Inflammatory macrophage treated with lipopolysaccharide for 4 hours (primary cell): Measurements from ENCODE around the gene AQP6.

Experiments used
- DNase-seq: peaks from one replicate; pipeline ENCODE4 v3.0.0-alpha.2; 2020

The AQP6 gene, protein sequence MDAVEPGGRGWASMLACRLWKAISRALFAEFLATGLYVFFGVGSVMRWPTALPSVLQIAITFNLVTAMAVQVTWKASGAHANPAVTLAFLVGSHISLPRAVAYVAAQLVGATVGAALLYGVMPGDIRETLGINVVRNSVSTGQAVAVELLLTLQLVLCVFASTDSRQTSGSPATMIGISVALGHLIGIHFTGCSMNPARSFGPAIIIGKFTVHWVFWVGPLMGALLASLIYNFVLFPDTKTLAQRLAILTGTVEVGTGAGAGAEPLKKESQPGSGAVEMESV

DNA sequence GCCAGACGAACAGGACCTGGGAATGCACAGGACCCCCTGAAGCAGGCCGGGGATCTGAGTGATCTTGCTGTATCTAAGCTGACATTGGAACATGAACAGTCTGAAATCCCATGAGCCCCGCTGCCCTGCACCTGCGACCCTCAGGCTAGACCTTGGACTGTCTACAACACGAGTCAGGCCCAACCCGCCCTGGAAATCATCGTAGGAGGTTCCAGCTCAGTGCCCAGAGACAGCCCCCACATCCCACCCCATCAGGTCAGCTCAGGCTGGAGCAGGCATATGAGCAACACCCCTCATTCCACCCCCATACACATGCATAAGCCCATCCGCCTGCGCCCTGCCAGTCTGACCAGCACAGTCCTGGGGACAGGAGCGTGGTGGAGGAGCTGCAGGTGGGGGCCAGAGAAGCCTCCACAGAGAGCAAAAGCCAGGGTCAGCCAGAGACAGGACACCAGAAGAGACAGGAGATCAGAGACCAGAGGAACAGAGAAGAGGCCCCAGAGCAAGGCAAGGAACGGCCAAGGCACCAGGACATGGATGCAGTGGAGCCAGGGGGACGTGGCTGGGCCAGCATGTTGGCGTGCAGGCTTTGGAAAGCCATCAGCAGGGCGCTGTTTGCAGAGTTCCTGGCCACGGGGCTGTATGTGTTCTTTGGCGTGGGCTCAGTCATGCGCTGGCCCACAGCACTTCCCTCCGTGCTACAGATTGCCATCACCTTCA lies at the start of gene AQP6:
TSS of gene AQP6 (plus strand) at position 307 of the 720 bp plus-strand sequence. CDS start at position 534, 227 bp downstream.
- DNase-seq, result no peak

DNA sequence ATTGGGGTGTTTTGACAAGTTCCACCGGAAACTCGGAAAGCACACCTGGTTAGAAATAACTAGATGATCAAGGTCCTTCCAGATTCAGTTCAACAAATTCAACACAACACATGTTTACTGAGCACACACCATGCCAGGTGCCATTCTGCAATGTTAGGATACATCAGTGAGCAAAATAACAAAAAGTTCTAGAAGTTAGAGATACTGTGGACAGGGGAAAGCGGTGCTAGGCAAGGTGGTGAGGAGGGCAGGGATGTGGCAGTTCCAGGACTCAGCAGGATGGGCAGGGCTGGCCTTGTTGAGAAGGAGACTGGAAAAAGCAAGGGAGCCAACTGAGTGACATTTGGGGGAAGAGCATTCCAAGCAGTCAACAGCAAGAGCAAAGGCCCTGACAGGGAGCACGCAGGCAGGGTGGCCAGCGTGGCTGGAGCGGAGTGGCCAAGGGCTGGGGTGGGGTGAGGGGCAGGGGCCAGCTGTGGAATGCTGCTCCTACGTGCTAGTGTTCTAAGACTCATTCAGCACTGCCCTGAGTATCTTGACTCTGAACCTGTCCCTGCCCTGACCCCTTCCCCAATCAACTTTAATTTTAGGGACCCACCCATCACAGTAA lies 49.6 kb upstream of the AQP6 start:
- DNase-seq, result no peak

DNA sequence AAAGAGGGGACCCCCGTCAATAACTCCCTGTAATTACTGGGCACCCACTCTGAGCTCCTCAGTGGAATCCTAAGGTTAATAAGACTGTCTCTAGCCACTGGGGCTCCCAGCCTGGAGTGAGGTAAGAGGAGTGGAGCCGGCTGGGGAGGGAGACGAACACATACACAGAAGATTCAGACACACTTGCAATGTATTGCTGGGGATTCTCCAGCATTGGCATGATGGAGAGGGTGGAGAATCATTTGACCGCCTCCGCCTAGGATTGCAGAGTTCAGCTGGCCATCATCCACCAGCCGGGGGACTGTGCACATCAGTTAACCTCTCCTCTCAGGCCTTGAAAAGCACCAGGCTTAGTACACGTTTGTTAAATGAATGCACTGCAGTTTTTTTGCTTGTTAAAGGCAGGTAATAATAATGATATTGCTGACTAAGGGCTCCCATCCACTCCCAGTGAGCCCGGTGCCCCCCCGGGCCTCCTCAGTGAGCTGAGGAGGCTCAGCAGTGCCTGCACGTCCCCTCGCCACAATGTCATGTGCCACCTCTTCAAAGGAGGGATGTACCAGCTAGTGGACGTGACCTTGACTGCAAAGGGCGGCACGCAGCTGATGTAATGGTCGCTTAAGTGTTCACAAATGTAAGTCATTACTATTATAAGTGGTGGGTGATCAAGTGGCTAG lies 48.7 kb upstream of the AQP6 start:
- DNase-seq, result no peak

DNA sequence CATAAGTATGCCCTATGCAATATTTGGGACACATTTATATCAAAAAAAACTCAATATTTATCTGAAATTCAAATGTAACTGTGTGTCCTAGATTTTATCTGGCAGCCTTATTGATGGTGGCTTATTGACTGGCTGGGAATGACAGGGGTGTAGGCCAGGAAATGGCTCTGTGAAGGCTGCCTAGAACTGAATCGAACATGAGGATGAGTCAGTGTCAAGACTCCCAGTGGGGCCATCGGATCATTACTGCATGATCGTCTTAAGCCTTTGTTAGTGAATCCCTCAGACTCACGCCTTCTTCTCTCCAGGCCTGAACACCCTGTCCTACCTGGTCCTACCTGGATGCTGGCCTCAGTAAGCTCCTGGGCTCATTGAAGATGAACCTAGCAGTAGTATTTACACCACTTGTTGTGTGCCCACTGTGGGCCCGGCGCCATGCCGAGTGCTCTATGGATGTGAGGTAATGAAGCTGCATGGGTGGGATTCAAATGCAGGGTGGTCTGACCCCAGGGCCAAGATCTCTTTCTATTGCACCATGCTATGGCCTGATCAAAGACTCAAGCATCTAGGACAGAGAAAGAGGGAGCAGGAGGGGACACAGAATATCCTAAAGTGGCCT lies 48.0 kb upstream of the AQP6 start:
- DNase-seq, result no peak

DNA sequence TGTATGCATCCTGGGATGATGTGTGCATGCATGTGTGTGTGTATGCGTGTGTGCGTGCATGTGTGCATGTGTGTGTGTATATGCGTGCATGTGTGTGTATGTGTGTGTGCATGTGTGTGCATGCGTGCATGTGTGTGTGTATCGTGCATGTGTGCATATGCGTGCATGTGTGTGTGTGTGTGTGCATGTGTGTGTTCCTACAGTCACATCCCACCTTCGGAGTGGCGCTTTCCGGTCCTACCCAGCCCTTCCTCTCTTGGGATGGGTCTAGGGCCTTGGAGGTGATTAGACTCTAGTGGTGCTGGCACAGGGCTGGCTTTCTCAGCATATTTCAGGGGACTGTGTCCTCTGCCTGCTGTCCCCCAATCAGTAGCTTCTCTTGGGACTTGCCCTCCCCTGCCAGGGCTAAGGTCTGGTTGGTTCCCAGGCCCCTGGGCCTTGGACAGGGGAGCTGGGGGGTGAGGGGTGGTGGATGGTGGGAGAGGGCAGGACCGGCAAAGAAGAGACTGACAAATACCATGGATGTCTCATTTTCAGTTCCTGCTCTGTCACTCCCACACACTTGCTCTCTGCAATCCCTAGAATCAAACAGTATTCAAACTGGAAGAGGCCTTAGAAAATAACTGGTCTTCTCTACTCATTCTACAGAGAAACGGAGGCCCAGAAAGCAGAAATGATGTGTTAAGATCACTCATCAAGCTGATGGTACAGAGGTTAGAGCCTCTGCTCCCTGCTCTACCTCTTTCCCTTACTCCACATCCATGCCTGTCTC lies 47.1 kb upstream of the AQP6 start:
- peak; percentile 80 for DNase-seq

DNA sequence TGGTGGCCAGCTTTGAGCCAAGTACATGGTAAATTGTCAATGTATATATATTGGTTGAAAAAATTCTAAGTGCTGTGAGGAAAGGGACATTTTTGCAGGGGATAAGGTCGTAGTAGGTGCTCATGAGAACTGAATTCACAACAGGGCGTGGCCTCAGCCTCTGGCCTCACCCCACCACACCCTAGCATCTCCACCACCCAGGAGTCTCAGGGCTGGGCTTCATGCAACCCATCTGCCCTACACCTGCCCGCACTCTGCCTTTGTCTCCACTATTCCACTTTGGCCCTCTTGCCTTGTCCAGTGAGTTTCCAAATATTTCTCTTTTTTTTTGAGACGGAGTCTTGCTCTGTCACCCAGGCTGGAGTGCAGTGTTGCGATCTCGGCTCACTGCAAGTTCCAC lies 44.3 kb upstream of the AQP6 start:
- DNase-seq, result no peak

DNA sequence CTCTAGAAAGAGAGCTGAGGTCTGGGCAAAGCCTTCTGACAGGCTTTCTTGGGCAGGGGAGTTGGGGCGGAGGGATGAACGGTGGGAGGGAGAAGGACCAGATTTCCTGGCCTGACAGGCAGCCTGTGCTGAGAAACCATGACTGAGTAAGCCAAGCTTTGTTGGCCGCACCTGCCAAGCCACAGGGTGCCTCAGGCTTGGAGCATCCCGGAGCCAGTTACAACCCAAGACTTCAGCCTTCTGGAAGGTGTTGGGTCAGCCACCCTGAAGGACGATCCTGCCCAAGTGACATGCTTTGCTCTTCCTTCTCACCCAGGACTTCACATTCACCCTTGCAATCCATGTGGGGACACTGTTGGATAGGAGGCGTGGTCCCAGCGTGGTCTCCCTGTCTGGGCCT lies 43.2 kb upstream of the AQP6 start:
- no peak for DNase-seq

DNA sequence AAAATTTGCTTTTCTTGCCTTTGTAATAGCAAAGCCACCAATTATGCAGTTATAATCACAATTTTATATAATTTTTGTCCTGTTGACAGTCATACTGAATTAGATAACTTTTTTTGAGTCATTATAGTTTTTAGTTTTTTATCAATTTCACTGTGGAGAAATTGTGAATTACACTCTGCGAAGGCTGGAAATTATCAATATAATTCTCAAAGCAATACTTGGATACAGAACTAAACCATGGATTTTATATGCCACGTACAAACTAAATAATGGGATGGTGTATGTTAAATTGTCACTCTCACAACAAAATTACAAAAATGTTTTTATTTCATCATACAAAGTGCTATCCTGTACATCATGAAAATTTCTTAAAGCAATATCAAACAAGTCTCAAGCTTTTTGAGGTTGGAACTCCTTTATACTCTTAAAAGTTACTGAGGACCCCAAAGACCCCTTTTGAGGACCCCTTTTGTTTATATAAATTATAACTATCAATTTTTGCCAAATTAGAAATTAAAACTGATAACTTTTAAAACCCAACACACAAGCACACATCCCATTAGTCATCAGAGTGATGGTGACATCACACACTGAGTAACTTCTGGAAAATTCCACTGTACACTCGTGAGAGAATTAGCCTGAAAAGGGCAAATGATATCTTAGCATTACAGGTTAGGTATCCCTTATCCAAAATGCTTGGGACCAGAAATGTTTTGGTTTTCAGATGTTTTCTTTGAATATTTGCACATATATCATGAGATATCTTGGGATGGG lies 42.0 kb upstream of the AQP6 start:
- peak; percentile 87 for DNase-seq

DNA sequence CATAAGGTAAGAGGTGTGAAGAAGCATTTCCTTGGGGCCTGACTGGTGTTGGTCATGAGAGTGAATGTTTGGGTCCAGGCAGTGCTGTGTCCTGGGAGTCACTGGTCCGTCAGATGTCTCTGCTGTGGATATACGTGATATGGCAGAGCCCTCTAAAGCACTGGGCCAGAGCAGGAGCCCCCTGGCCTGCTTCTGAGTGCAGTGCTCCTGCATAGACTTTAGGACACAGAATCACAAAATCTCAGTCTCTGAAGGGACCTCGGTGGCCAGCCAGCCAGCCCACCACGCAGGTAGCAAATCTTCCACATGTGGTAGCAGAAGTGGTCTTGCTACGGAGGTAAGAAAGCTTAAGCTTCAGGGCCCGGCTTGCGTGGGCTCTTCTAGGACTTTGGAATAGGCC lies 40.7 kb upstream of the AQP6 start:
- no peak for DNase-seq

DNA sequence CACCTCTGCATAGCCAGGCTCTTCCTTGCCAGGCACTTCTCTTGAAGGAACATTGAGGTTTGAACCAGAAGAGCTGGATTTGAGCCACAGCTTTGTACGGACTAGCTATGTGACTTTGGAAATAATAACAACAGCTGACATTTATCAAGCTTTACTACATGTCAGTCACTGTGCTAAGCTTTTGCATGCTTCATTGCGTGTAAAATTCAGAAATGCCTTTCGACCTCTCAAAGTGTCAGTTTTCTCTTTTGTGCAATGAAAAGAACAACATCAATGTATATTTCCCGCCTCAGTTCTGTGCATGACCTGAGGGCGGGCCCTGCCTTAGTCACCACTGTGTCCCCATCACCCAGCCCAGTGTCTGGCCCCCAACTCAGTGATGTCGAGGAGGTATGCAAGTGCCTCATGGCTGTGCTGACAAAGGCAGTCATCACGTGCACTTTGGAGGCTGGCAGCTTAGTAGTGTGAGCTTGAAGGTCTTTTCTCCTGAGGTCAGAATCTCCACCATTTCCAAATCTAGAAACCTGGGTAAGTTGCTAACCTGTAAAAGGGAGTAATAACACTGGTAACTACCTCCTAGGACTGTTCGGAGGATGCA lies 40.1 kb upstream of the AQP6 start:
- DNase-seq, result no peak

DNA sequence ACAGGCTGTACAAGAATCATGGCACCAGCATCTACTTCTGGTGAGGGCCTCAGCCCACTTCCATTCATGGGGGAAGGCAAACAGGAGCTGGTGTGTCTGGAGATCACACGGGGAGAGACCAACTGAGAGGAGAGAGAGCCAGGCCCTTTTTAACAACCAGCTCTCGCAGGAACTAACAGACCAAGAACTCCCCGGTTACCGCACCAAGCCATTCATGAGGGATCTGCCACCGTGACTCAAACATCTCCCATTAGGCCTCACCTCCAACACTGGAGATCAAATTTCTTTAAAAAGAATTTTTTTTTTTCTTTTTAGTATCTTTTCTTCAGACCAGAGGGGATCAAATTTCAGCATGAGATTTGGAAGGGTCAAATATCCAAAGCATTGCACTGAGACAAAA lies 39.0 kb upstream of the AQP6 start:
- no peak for DNase-seq

DNA sequence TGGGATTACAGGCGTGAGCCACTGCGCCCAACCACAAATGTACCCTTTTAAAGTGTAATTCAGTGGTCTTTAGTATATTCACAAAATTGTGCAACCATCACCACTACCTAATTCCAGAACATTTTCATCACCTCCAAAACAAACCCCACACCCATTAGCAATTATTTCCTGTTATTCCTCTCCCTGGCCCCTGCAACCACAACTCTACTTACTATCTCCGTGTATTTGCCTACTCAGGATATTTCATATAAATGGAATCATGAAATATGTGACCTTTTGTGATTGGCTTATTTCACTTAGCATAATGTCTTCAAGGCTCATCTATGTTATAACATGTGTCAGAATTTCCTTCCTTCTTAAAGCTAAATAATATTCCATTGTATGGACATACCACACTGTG lies 38.2 kb upstream of the AQP6 start:
- DNase-seq, result no peak

DNA sequence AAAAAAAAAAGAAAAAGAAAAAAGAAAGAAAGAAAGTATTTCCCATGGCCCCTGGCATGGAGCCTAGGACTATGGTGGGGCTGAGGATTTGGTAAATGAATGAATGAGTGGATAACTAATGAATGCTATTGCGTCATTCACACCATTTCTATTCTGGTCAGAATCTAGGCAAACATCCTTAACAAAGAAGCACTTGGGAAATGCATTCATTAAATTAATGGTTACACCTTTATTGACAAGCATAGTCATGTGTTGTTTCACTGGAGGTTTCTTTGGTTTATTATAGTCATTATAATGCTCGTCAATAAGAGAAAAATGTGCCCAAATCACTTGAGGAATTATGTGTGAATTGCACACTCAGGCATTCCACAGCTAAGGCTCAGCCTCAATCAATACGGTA lies 35.8 kb upstream of the AQP6 start:
- no peak for DNase-seq

DNA sequence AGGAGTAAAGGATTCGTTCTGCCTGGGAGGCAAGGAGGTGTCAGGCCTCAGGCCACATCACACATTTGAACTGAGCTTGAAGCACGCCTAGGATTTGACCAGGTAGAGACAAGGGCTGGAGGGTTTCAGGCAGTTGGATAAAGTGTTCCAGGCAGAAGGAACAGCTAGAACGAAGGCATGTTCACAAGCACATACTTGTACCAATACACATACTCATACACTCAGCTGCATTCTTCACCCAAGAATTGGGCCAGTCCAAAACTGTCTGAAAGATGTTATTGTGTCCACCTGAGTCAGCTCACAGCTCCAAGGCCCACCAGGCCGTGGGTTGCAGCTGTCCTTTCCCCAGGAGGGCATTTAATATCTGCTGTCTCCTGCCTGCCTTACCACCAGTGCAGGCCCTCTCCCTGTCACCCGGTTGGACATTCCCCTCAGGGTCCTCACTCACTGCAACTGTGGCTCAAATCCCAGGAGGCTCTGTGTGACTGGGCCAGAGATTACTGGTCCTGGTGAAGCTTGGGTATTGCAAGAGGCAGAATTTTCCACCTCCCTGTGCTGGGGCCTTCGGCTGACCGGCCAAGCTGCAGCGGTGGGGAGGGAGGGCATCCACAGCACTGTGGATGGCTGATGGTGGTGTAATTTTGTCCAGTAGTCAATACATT lies 35.0 kb upstream of the AQP6 start:
- no peak for DNase-seq

DNA sequence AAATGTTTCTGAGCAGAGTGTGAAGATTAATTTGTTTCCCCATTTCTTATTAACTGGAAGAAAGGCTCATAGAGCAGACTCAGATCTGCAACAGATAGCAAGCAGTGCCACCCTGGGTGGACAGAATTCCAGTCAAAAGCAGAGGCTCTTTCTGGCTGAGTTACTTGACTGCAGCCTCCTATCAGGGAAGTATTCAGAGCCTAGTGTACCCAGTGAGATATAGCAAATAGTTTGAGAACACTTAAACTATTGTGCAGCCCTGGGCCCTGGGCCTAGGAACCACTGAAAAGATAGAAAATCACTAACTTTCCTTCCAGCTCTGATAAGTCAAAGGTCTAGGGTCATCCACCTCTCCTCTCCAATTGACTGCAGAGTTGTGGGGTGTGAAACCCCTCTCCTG lies 33.4 kb upstream of the AQP6 start:
- no peak for DNase-seq

DNA sequence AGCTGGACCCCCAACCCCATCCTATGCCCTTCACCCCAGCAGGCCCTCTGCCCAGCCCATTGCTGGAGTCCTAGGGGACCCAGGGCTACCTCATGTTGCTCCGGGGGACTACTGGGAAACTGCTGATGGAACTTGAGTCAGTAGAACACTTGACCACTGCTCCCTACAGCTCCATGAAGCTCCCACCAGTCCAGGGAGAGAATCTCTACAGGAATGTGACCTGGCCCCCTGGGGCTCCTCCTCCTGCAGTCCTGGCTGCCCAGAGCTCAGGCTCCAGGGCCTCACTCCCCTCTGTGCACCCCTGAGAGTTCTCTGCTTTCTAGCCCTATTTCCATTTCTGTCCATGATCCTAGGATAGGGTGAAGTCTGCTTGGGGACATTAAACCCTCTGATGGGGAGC lies 33.0 kb upstream of the AQP6 start:
- no peak for DNase-seq

DNA sequence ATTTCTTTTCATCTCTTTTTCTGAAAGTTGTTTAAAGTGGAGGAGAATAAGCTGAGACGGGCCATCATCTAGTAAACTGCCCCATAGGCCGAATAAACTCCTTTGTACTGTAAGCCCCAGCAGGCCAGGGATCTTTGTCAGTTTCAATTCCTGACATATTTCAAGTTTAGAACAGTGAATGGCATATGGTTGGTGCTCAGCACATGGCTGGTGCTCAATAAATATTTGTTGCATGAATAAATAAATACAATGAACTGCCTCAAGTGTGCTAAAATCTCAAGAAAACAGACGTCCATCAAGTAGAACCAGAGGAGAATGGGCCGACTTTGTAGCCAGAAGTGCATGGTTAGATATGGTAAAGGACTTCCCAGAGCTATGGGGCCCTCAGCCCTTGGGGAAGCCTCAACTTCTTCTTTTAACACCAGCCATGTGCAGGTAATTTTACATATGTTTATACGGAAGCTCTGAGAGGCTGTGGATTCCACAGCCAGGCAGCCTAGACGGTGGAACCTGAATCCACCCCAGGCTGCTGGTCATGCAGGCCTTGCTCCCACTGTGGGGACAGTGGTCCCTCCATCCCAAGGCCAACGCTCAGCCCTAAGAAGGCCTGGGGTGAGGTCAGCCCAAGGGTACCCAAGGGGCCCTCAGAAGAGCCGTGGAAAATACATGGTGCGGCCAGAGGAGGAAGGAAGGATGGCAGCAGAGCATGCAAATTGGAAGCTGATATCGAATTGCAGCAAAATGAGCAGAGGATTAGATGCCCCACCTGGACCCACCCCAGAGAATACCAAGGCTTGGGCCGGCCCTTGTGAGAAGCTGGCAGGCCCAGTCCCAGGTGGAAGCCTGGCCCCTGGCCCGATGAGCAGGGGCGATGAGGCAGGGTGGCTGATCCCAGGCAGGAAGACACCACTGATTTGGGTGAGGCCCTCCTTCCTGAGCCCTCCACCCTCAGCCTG lies 30.9 kb upstream of the AQP6 start:
- DNase-seq, result no peak

DNA sequence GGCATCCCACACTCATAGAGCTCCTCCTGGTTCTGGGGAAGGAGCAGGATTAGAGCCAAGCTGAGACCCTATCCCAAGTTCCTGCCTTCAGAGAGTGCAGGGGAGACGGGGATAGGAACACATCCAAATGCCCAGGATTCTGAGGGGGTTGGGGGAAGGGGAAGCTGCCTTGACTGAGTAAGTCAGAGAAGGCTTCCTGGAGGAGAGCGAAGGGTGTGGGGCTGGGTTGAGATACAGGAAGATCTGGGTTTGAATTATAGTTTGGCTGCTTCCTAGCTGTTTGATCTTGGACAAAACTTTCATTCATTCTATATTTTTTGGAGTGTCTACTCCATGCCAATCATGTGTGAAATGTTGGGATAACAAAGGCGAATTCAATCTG lies 30.2 kb upstream of the AQP6 start:
- no peak for DNase-seq

DNA sequence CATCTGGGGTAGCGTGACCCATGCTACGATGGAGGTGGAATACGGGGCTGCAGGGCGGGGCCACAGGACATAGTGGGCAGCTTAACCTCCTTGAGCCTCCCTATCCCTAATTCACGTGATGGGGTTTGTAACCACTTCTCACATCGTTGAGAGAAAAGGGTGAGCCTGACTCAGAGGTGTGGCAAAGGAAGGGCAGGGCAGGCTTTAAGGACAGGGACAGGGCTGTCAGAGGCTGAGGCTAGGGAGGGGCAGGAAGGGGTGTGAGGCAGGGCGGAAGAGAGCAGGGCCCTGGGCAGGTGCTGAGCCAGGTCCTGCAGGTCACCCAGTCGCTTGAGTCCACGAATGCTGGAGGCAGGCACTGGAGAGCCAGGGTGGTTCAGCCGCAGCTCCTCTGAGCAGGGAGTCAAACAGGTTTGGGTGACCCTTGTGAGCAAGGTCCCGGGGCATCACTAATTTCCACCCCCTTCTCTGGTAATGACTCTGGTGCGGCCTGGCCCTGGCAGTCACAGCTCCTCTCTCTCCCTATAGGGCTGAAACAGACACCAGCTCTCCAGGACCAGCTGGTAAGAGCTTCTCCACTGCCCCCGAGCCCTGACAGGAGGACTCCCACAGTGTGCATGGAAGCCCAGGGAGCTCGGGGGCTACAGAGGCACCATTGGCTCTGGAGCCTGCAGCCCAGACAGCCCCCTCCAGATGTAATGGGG lies 29.7 kb upstream of the AQP6 start:
- DNase-seq, result no peak
